Measurements from ENCODE around the gene SLC34A1.
"Not testable (repeated sequence)": the region's sequence is repeated elsewhere in the genome, so short reads cannot be mapped to it uniquely, and the experiment has no call there.

GRCh38 chr5:177343000-177343399, 41.2 kb upstream of the SLC34A1 start:
- TF ChIP-seq CTCF (IDR thresholded peaks at IDR 0.05 in 4 of 5, conservative IDR thresholded peaks at IDR 0.05 in 1 of 5); POLR2A (IDR thresholded peaks at IDR 0.05): not testable (repeated sequence)
